H9 (cell line): ENCODE results near the gene COLEC12. TPM values are rescaled to one million over a fixed set of nuclear protein-coding genes. Genes with fewer than 3 reads are reported as not detected.
A peak's percentile ranks its signal among the peaks of the same experiment; 100 is the strongest.

Experiments
- DNase-seq: peaks from one replicate; pipeline ENCODE4 v3.0.0-alpha.2; 2017
- H2AFZ ChIP-seq: one replicate; pipeline ENCODE4 v1.6.1; 2013; ENCODE audit warnings: mild to moderate bottlenecking, low read length, control low read depth, moderate library complexity
- H2AK5ac ChIP-seq: 2 replicates; pipeline ENCODE4 v1.6.1; 2013; ENCODE audit warnings: low read length, control low read depth, mixed read lengths; ENCODE audit not compliant: insufficient read length
- H2BK120ac ChIP-seq: one replicate; pipeline ENCODE4 v1.6.1; 2013; ENCODE audit warnings: low read depth, mild to moderate bottlenecking, low read length, control low read depth, inconsistent platforms; ENCODE audit not compliant: poor library complexity, severe bottlenecking
- H2BK12ac ChIP-seq: 2 replicates; pipeline ENCODE4 v1.6.1; 2013; ENCODE audit warnings: low read length, control low read depth, mixed read lengths, low read depth; ENCODE audit not compliant: insufficient read length
- H2BK15ac ChIP-seq: 2 replicates; pipeline ENCODE4 v1.6.1; 2013; ENCODE audit warnings: low read depth, low read length, control low read depth
- H2BK20ac ChIP-seq: one replicate; pipeline ENCODE4 v1.6.1; 2013; ENCODE audit warnings: low read depth, mild to moderate bottlenecking, low read length, control low read depth, inconsistent platforms; ENCODE audit not compliant: poor library complexity, severe bottlenecking
- H2BK5ac ChIP-seq: 2 replicates; pipeline ENCODE4 v1.6.1; 2013; ENCODE audit warnings: low read length, control low read depth, mixed read lengths; ENCODE audit not compliant: insufficient read length
- H3K14ac ChIP-seq: 2 replicates; pipeline ENCODE4 v1.6.1; 2013; ENCODE audit warnings: low read length, control low read depth; ENCODE audit not compliant: insufficient read depth
- H3K18ac ChIP-seq: 2 replicates; pipeline ENCODE4 v1.6.1; 2013; ENCODE audit warnings: low read depth, mild to moderate bottlenecking, mixed read lengths, low read length, control low read depth; ENCODE audit not compliant: insufficient read length
- H3K23ac ChIP-seq: 2 replicates; pipeline ENCODE4 v1.6.1; 2013; ENCODE audit warnings: low read length, control low read depth, mixed read lengths, low read depth; ENCODE audit not compliant: insufficient read length
- H3K23me2 ChIP-seq: 2 replicates; pipeline ENCODE4 v1.6.1; 2013; ENCODE audit warnings: low read depth, mild to moderate bottlenecking, mixed read lengths, low read length, control low read depth; ENCODE audit not compliant: insufficient read length, poor library complexity, severe bottlenecking
- H3K27ac ChIP-seq: 2 replicates; pipeline ENCODE4 v1.5.1; 2013; ENCODE audit warnings: low read length, control low read depth, mixed read lengths, low read depth; ENCODE audit not compliant: insufficient read length
- H3K27me3 ChIP-seq: 2 replicates; pipeline ENCODE4 v1.6.1; 2013; ENCODE audit warnings: low read length, control low read depth, inconsistent platforms; ENCODE audit not compliant: insufficient read depth
- H3K4ac ChIP-seq: 2 replicates; pipeline ENCODE4 v1.6.1; 2013; ENCODE audit warnings: low read depth, mild to moderate bottlenecking, control low read depth, inconsistent platforms, low read length, moderate library complexity
- H3K4me1 ChIP-seq: 2 replicates; pipeline ENCODE4 v1.6.1; 2013; ENCODE audit warnings: low read length, control low read depth, inconsistent platforms; ENCODE audit not compliant: insufficient read depth
- H3K4me2 ChIP-seq: 2 replicates; pipeline ENCODE4 v1.6.1; 2013; ENCODE audit warnings: low read length, control low read depth, mixed read lengths; ENCODE audit not compliant: insufficient read length, insufficient read depth
- H3K56ac ChIP-seq: 2 replicates; pipeline ENCODE4 v1.6.1; 2013; ENCODE audit warnings: low read depth, mild to moderate bottlenecking, mixed read lengths, low read length, control low read depth; ENCODE audit not compliant: insufficient read length
- H3K79me1 ChIP-seq: 2 replicates; pipeline ENCODE4 v1.6.1; 2013; ENCODE audit warnings: low read depth, mild to moderate bottlenecking, moderate library complexity, low read length, control low read depth, inconsistent platforms; ENCODE audit not compliant: insufficient read depth, poor library complexity, severe bottlenecking
- H3K79me2 ChIP-seq: 2 replicates; pipeline ENCODE4 v1.6.1; 2013; ENCODE audit warnings: low read length, control low read depth, inconsistent platforms; ENCODE audit not compliant: insufficient read depth
- H3K9ac ChIP-seq: 2 replicates; pipeline ENCODE4 v1.6.1; 2013; ENCODE audit warnings: low read length, control low read depth, mixed read lengths; ENCODE audit not compliant: insufficient read length; ENCODE audit errors: extremely low read depth
- H3K9me3 ChIP-seq: one replicate; pipeline ENCODE4 v1.6.1; 2013; ENCODE audit warnings: low read depth, low read length, inconsistent platforms; ENCODE audit not compliant: control insufficient read depth
- H3T11ph ChIP-seq: one replicate; pipeline ENCODE4 v1.6.1; 2013; ENCODE audit warnings: mild to moderate bottlenecking, low read length, control low read depth, inconsistent platforms
- H4K20me1 ChIP-seq: one replicate; pipeline ENCODE4 v1.6.1; 2013; ENCODE audit not compliant: control insufficient read depth, insufficient read length, insufficient read depth
- H4K5ac ChIP-seq: 2 replicates; pipeline ENCODE4 v1.6.1; 2013; ENCODE audit warnings: low read depth, mild to moderate bottlenecking, mixed read lengths, low read length, control low read depth; ENCODE audit not compliant: insufficient read length
- H4K8ac ChIP-seq: replicated peaks from 2 replicates; pipeline ENCODE4 v1.6.1; 2013; ENCODE audit warnings: low read length, control low read depth, mixed read lengths, low read depth; ENCODE audit not compliant: insufficient read length
- H4K91ac ChIP-seq: 2 replicates; pipeline ENCODE4 v1.6.1; 2013; ENCODE audit warnings: low read depth, mild to moderate bottlenecking, moderate library complexity, mixed read lengths, low read length, control low read depth; ENCODE audit not compliant: insufficient read length
- H3K27ac Mint-ChIP-seq, 3 experiments: 2 replicates in 2 of 3; 3 replicates in 1 of 3; pipeline ENCODE4 v1.8.0; 2020 to 2021; ENCODE audit warnings: mixed read lengths in 3 of 3, mild to moderate bottlenecking in 1 of 3, moderate library complexity in 1 of 3
- H3K27me3 Mint-ChIP-seq: 2 replicates; pipeline ENCODE4 v1.8.0; 2021; ENCODE audit warnings: low read depth, mild to moderate bottlenecking, moderate library complexity, mixed read lengths
- H3K36me3 Mint-ChIP-seq, 3 experiments: 2 replicates in 2 of 3; 3 replicates in 1 of 3; pipeline ENCODE4 v1.8.0; 2020 to 2021; ENCODE audit warnings: low read depth in 3 of 3, mixed read lengths in 3 of 3; ENCODE audit not compliant: insufficient read depth in 1 of 3
- H3K4me1 Mint-ChIP-seq, 2 experiments: 2 replicates each; pipeline ENCODE4 v1.8.0; 2020; ENCODE audit warnings: mixed read lengths in 2 of 2
- H3K4me3 Mint-ChIP-seq, 2 experiments: 2 replicates in 1 of 2; 3 replicates in 1 of 2; pipeline ENCODE4 v1.8.0; 2020 to 2021; ENCODE audit warnings: mild to moderate bottlenecking in 2 of 2, mixed read lengths in 2 of 2, moderate library complexity in 1 of 2
- H3K9me3 Mint-ChIP-seq, 2 experiments: 2 replicates in 1 of 2; 3 replicates in 1 of 2; pipeline ENCODE4 v1.8.0; 2020; ENCODE audit warnings: mild to moderate bottlenecking in 2 of 2, mixed read lengths in 2 of 2, moderate library complexity in 1 of 2
- WGBS: extraction: QIAGEN DNeasy Blood & Tissue Kit; methylation state at CpG from one replicate; pipeline ENCODE4 v1.1.7; 2013; ENCODE audit warnings: missing lambda C conversion rate, low lambda C conversion rate, mixed read lengths; ENCODE audit not compliant: insufficient read length; ENCODE audit errors: extremely low coverage; 5-methylcytosine and 5-hydroxymethylcytosine counted together
- total RNA-seq: library from RNA; stranded (reverse); gene quantifications from 2 replicates; pipeline ENCODE4 v1.2.1, GENCODE V29; 2021
- TF ChIP-seq, protein P1 (sequence below): fragments of 200-600 bp; sonication (generic); conservative IDR thresholded peaks from 3 replicates; pipeline ENCODE4 v1.8.0; 2021; ENCODE audit warnings: antibody characterized with exemption, mild to moderate bottlenecking

The COLEC12 gene
- total RNA-seq, 1 experiment from 2014 or later, result 0.70 TPM

DNA sequence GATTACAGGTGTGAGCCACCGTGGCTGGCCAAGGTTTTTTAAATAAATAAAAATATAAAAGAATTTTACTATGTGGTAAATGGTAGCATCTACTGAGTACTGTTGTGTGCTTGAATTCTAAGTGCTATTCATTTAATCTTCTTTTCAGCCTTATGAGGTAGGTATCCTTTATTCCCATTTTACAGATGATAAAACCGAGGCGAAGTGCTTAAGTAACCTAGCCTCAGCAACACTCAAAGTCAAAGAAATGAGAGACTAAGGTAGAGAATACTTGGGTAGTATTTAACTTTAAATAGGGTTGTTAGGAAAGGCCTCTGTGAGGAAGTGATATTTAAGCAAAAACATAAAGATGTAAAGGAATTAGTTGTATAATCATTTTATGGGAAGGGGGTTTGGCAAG is 227.0 kb downstream of the COLEC12 start:
- Mint-ChIP-seq H3K4me1 (peaks cover 20 to 34% of the 10 kb centered on the region in 2 experiments), H3K36me3 (no peaks in the 10 kb centered on the region; a peak in 1 of 7 replicates), H3K27me3 (no peaks in the 10 kb centered on the region), H3K4me3 (no peak overlapping the region), H3K9me3 (no peaks in the 10 kb centered on the region; a peak in 1 of 5 replicates), H3K27ac (peak overlapping the region in 1 of 3 experiments; percentile 72; a peak in 2 of 7 replicates)
- no peak overlapping the region for H2AK5ac ChIP-seq
- H2BK20ac ChIP-seq, result no peak overlapping the region
- H3K79me1 ChIP-seq, result no peaks in the 10 kb centered on the region
- H3T11ph ChIP-seq, result no peak overlapping the region
- H3K14ac ChIP-seq, result no peak overlapping the region
- H2AFZ ChIP-seq, result no peak overlapping the region
- no peak overlapping the region for H2BK120ac ChIP-seq
- no peak overlapping the region for H3K9ac ChIP-seq
- H2BK12ac ChIP-seq, result no peak overlapping the region
- H3K27me3 ChIP-seq, result no peaks in the 10 kb centered on the region
- H3K4me2 ChIP-seq, result no peak overlapping the region
- DNase-seq, result no peak
- H3K18ac ChIP-seq, result no peak overlapping the region
- H3K4me1 ChIP-seq, result peaks cover 4% of the 10 kb centered on the region; the same call in 1 of the 2 replicates
- no peak overlapping the region for H4K91ac ChIP-seq
- H2BK5ac ChIP-seq, result no peak overlapping the region
- no peaks in the 10 kb centered on the region for H3K79me2 ChIP-seq
- H3K27ac ChIP-seq, result no peak overlapping the region
- WGBS, result no CpG with 5 or more reads among the region's 3 CpGs
- no peak overlapping the region for H3K23ac ChIP-seq
- H4K5ac ChIP-seq, result no peak overlapping the region
- peaks cover 4% of the 10 kb centered on the region for H3K23me2 ChIP-seq
- no peaks in the 10 kb centered on the region for H3K9me3 ChIP-seq
- H4K20me1 ChIP-seq, result no peaks in the 10 kb centered on the region
- no peak overlapping the region for H3K4ac ChIP-seq
- H3K56ac ChIP-seq, result no peak overlapping the region
- no peak overlapping the region for H2BK15ac ChIP-seq
- H4K8ac ChIP-seq, result no peak overlapping the region
- TF ChIP-seq, protein P1, sequence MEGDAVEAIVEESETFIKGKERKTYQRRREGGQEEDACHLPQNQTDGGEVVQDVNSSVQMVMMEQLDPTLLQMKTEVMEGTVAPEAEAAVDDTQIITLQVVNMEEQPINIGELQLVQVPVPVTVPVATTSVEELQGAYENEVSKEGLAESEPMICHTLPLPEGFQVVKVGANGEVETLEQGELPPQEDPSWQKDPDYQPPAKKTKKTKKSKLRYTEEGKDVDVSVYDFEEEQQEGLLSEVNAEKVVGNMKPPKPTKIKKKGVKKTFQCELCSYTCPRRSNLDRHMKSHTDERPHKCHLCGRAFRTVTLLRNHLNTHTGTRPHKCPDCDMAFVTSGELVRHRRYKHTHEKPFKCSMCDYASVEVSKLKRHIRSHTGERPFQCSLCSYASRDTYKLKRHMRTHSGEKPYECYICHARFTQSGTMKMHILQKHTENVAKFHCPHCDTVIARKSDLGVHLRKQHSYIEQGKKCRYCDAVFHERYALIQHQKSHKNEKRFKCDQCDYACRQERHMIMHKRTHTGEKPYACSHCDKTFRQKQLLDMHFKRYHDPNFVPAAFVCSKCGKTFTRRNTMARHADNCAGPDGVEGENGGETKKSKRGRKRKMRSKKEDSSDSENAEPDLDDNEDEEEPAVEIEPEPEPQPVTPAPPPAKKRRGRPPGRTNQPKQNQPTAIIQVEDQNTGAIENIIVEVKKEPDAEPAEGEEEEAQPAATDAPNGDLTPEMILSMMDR, result no peak
